IPS-15b (cell line): Measurements from ENCODE around the gene ZDHHC18.

Source experiments
- H3K27me3 ChIP-seq: one replicate; pipeline ENCODE4 v1.6.1; 2013; ENCODE audit warnings: low read length; ENCODE audit not compliant: control insufficient read depth, insufficient read depth
- H3K36me3 ChIP-seq: one replicate; pipeline ENCODE4 v1.6.1; 2013; ENCODE audit warnings: low read length; ENCODE audit not compliant: control insufficient read depth, insufficient read depth
- H3K4me1 ChIP-seq: one replicate; pipeline ENCODE4 v1.6.1; 2013; ENCODE audit warnings: mild to moderate bottlenecking, low read length; ENCODE audit not compliant: control insufficient read depth, insufficient read depth
- H3K4me3 ChIP-seq: one replicate; pipeline ENCODE4 v1.5.1; 2013; ENCODE audit warnings: low read depth, low read length
- H3K9ac ChIP-seq: one replicate; pipeline ENCODE4 v1.6.1; 2013; ENCODE audit warnings: low read depth, mild to moderate bottlenecking, low read length
- H3K9me3 ChIP-seq: one replicate; pipeline ENCODE4 v1.6.1; 2013; ENCODE audit warnings: mild to moderate bottlenecking, low read length; ENCODE audit not compliant: control insufficient read depth, insufficient read depth

The ZDHHC18 gene, protein sequence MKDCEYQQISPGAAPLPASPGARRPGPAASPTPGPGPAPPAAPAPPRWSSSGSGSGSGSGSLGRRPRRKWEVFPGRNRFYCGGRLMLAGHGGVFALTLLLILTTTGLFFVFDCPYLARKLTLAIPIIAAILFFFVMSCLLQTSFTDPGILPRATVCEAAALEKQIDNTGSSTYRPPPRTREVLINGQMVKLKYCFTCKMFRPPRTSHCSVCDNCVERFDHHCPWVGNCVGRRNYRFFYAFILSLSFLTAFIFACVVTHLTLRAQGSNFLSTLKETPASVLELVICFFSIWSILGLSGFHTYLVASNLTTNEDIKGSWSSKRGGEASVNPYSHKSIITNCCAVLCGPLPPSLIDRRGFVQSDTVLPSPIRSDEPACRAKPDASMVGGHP

DNA sequence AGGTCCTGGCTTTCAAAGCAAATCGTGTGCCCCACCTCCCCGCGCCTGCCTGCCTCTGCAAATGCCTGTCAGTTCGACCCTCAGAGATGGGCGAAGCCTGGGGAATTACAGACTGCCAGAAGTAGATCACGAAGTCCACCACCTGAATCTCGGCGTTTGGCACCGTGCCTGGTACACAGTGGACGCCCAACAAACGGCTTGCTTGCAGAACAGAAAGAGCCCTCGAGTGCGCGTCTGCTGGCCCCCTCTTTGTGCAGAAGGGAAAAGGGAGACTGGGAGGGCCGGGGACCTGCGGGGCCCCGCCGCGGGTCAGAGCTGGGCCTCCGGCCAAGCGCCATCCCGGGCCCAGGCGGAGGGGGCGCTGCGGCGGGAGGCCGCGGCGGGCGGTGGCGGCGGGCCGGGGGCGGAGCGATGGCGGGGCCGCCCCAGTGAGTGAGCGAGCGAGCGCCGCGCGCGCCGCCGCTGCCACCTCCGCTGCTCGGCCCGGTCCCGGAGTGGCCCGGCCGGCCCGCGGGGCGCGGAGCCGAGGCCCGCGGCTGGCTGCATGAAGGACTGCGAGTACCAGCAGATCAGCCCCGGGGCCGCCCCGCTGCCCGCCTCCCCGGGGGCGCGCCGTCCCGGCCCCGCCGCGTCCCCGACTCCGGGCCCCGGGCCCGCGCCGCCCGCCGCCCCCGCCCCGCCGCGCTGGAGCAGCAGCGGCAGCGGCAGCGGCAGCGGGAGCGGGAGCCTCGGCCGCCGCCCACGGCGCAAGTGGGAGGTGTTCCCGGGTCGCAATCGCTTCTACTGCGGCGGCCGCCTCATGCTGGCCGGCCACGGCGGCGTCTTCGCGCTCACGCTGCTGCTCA, at the start of gene ZDHHC18:
Gene ZDHHC18, plus strand, starts transcription at position 428 of the 845 bp plus-strand sequence. Its CDS starts 117 bp downstream, at position 545.
- Histone ChIP-seq H3K4me3 (peak within 1 kb of the TSS; percentile 52), H3K9me3 (no peaks in the 10 kb centered on the region), H3K27me3 (no peaks in the 10 kb centered on the region), H3K4me1 (peaks cover 3% of the 10 kb centered on the region), H3K36me3 (no peaks in the 10 kb centered on the region), H3K9ac (no peak within 1 kb of the TSS)

DNA sequence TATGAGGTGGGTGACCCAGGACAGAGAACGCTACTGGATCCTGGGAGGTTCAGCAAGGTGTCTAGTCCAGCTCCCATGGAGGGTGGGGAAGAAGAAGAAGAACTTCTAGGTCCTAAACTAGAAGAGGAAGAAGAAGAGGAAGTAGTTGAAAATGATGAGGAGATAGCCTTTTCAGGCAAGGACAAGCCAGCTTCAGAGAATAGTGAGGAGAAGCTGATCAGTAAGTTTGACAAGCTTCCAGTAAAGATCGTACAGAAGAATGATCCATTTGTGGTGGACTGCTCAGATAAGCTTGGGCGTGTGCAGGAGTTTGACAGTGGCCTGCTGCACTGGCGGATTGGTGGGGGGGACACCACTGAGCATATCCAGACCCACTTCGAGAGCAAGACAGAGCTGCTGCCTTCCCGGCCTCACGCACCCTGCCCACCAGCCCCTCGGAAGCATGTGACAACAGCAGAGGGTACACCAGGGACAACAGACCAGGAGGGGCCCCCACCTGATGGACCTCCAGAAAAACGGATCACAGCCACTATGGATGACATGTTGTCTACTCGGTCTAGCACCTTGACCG, 47.3 kb upstream of the ZDHHC18 start:
- Histone ChIP-seq H3K36me3 (peaks cover 51% of the 10 kb centered on the region), H3K9me3 (no peaks in the 10 kb centered on the region), H3K4me1 (no peaks in the 10 kb centered on the region), H3K27me3 (no peaks in the 10 kb centered on the region), H3K9ac (no peak overlapping the region), H3K4me3 (no peak overlapping the region)

DNA sequence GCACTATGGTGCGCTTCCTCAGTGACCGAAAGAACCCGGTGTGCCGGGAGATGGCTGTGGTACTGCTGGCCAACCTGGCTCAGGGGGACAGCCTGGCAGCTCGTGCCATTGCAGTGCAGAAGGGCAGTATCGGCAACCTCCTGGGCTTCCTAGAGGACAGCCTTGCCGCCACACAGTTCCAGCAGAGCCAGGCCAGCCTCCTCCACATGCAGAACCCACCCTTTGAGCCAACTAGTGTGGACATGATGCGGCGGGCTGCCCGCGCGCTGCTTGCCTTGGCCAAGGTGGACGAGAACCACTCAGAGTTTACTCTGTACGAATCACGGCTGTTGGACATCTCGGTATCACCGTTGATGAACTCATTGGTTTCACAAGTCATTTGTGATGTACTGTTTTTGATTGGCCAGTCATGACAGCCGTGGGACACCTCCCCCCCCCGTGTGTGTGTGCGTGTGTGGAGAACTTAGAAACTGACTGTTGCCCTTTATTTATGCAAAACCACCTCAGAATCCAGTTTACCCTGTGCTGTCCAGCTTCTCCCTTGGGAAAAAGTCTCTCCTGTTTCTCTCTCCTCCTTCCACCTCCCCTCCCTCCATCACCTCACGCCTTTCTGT, 46.0 kb upstream of the ZDHHC18 start:
- Histone ChIP-seq H3K27me3 (no peaks in the 10 kb centered on the region), H3K9me3 (no peaks in the 10 kb centered on the region), H3K4me3 (no peak overlapping the region), H3K4me1 (no peaks in the 10 kb centered on the region), H3K9ac (no peak overlapping the region), H3K36me3 (peaks cover 39% of the 10 kb centered on the region)

DNA sequence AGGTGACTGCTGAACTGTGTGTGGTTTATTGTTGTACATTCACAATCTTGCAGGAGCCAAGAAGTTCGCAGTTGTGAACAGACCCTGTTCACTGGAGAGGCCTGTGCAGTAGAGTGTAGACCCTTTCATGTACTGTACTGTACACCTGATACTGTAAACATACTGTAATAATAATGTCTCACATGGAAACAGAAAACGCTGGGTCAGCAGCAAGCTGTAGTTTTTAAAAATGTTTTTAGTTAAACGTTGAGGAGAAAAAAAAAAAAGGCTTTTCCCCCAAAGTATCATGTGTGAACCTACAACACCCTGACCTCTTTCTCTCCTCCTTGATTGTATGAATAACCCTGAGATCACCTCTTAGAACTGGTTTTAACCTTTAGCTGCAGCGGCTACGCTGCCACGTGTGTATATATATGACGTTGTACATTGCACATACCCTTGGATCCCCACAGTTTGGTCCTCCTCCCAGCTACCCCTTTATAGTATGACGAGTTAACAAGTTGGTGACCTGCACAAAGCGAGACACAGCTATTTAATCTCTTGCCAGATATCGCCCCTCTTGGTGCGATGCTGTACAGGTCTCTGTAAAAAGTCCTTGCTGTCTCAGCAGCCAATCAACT, 45.2 kb upstream of the ZDHHC18 start:
- no peaks in the 10 kb centered on the region for H3K27me3 ChIP-seq
- no peak overlapping the region for H3K9ac ChIP-seq
- no peaks in the 10 kb centered on the region for H3K9me3 ChIP-seq
- H3K4me3 ChIP-seq = no peak overlapping the region
- H3K4me1 ChIP-seq = peaks cover 7% of the 10 kb centered on the region
- H3K36me3 ChIP-seq = peaks cover 32% of the 10 kb centered on the region

DNA sequence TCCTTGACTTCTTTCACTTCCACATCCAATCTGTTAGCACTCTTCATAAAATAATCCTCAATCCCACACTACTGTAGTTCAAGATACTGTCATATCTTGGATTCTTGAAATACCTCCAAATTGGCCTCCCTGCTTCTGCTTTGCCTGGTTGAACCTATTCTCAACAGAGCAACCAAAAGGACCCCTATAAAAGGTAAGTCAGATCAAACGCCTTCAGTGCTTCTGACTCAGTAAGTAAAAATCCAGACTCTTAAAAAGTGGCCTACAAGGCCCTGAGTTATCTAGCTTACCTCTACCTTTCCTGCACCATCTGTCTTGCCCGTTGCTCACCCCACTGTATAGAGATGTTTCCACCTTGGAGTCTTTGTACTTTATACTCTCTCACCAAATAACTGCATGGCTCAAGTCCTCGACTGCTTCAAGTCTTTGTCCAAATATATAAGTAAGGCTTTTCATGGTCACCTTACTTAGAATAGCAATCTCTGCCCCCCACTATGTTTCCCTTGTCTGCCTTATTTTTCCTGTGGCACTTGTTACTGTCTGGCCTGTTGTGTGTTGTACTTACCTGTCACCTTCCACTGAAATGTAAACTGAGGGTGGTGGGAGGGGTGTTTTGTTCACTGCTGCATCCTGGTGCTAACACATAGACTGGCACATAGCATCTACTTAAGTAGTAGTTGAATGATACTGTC, 43.8 kb upstream of the ZDHHC18 start:
- H3K27me3 ChIP-seq = no peaks in the 10 kb centered on the region
- H3K9ac ChIP-seq = no peak overlapping the region
- peaks cover 21% of the 10 kb centered on the region for H3K36me3 ChIP-seq
- peaks cover 12% of the 10 kb centered on the region for H3K4me1 ChIP-seq
- H3K4me3 ChIP-seq = no peak overlapping the region
- no peaks in the 10 kb centered on the region for H3K9me3 ChIP-seq

DNA sequence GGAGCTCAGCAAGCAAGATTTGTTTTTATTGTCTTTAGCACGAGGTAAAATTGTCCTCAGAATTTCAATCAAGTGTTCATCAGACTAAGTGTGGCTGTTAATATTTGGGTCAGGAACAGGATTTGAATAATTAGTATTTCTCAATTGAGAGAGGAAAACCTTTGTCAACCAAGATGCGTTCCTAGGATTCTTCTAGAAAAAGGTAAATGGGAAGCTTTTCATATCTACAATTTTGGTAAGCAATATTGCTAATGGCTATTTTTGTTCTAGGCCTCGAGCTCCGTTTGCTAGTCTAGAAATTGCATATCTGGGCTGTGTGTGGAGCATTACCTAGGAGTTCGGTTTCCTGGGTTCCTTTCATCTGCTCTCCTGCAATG, 42.9 kb upstream of the ZDHHC18 start:
- Histone ChIP-seq H3K27me3 (no peaks in the 10 kb centered on the region), H3K9me3 (no peaks in the 10 kb centered on the region), H3K36me3 (peaks cover 17% of the 10 kb centered on the region), H3K4me1 (peaks cover 12% of the 10 kb centered on the region), H3K9ac (no peak overlapping the region), H3K4me3 (no peak overlapping the region)

DNA sequence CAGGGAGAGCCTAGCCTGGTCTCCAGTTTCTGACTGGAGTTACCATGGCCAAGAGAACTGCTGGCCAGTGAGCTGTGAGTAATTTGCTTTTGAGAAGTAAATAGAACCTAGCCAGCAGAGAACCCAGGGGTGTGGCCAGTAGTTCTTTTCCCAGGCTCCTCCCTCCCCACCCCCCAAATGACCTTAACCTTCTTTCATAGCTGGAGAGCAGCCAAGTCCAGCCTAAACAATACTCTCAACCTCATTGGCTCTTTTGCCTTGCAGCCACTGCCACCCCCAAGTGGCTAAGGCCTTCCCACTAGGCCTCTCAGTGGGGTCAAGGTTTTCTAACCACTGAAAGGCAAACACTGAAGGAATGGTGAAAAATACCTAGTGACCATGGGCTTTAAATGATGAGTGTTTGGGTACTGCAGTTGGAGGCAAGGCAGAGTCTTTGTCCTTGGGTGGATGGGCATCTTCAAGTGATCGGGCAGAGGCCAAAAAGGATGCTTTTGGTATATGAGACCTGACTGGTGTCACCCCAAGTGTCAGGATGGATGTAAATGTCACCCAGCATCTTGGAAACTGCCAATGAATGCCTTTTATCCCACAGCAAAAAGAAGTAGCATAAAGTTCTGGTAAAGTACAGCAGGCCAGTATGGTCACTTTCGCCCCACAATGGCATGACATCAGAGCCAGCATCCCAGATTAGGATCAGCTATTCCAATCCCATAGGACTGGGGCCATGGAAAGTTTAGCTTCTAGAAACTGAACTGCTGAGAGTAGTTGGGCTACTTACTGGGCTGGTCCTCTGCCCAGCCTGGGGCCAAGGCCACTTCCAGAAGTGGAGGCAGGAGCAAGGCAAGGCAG, 42.2 kb upstream of the ZDHHC18 start:
- Histone ChIP-seq H3K9ac (no peak overlapping the region), H3K36me3 (peaks cover 11% of the 10 kb centered on the region), H3K4me3 (no peak overlapping the region), H3K27me3 (no peaks in the 10 kb centered on the region), H3K9me3 (no peaks in the 10 kb centered on the region), H3K4me1 (peaks cover 12% of the 10 kb centered on the region)

DNA sequence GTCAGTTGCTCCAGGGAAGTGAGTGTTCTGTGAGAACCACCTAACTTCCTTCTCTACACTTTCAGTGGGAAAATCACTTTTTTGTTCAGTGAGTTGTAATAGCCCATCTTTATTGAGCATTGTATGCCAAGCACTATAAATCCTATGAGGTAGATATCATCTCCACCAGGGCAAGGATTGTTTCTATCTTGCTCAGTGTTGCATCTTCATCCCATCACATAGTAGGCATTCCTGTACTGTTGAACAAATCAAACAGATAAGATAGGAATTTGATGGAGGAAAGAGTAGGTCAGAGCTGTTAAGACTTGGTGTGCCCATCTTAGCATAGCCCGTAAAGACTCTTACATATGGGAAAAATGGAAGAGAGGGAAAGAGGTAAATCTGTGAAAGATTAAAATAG, 41.6 kb upstream of the ZDHHC18 start:
- Histone ChIP-seq H3K4me1 (peaks cover 12% of the 10 kb centered on the region), H3K27me3 (no peaks in the 10 kb centered on the region), H3K4me3 (no peak overlapping the region), H3K9ac (no peak overlapping the region), H3K9me3 (no peaks in the 10 kb centered on the region), H3K36me3 (peaks cover 5% of the 10 kb centered on the region)

DNA sequence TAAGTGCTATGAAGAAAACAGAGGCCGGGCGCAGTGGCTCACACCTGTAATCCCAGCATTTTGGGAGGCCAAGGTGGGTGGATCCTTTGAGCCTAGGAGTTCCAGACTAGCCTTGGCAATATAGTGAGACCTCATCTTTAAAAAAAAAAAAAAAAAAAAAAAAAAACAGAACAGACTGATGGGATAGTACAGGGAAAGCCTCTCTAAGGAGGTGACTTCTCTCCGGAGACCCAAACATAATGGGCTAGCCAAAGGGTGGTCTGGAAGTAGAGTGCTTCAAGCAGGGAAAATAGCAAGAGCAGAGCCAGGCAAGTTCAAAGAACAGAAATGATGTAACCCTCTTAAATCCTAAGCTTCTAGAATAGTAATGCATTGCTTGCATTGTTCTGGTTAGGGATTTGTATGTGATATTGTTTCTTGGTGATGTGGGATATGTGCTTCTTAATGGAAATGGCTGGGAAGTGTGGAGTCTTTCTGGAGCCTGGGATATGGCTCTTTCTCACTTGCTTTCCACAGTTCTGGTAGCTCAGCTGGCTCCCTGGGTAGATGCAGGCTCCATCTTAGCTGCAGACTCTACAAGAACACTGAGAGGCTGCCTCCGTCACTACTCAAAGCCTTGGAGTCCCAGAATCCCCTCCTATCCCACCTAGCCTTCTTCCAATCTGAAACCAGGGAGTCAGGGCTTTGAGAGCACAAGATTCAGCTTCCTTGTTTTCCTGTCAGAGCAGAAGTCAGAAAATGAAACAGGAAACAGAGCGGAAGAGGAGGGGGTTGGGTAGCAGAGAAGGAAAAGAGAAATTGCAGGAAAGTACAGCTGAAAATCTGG, 40.7 kb upstream of the ZDHHC18 start:
- H3K9me3 ChIP-seq = no peaks in the 10 kb centered on the region
- no peaks in the 10 kb centered on the region for H3K36me3 ChIP-seq
- H3K9ac ChIP-seq = peak overlapping the region; percentile 19
- peaks cover 12% of the 10 kb centered on the region for H3K4me1 ChIP-seq
- H3K27me3 ChIP-seq = no peaks in the 10 kb centered on the region
- no peak overlapping the region for H3K4me3 ChIP-seq
